ENCODE measurements around the gene GPHN.

Gene GPHN

GRCh38 chr14:67192366-67192765 lies 684.4 kb downstream of the GPHN start:
- TF ChIP-seq FOXP2 (optimal IDR thresholded peaks at IDR 0.05; ENCODE audit: borderline replicate concordance, extremely low read depth, extremely low read length, insufficient read depth) (no peak), SIN3A (IDR thresholded peaks at IDR 0.05; ENCODE audit: borderline replicate concordance, insufficient read depth, low read length) (no peak), TAF1 (IDR thresholded peaks at IDR 0.05; ENCODE audit: borderline replicate concordance, insufficient read depth, low read length) (no peak), REST (IDR thresholded peaks at IDR 0.05; ENCODE audit: insufficient read depth in 1 of 2, low read depth in 2 of 2, low read length in 2 of 2) (no peak), POLR2AphosphoS5 (IDR thresholded peaks at IDR 0.05; ENCODE audit: low read depth, low read length) (no peak)

- no peak for TF ChIP-seq REST (IDR thresholded peaks at IDR 0.05; ENCODE audit: insufficient read depth in 1 of 2, low read depth in 2 of 2, low read length in 2 of 2)
- TF ChIP-seq FOXP2 (optimal IDR thresholded peaks at IDR 0.05; ENCODE audit: borderline replicate concordance, extremely low read depth, extremely low read length, insufficient read depth) = no peak
- no peak for TF ChIP-seq POLR2AphosphoS5 (IDR thresholded peaks at IDR 0.05; ENCODE audit: low read depth, low read length)
- TF ChIP-seq TAF1 (IDR thresholded peaks at IDR 0.05; ENCODE audit: borderline replicate concordance, insufficient read depth, low read length) = no peak
- no peak for TF ChIP-seq SIN3A (IDR thresholded peaks at IDR 0.05; ENCODE audit: borderline replicate concordance, insufficient read depth, low read length)
Observed at GRCh38 chr14:67195279-67195678, 687.3 kb downstream of the GPHN start.

GRCh38 chr14:67199016-67199415 lies 691.1 kb downstream of the GPHN start:
- TF ChIP-seq TAF1 (IDR thresholded peaks at IDR 0.05; ENCODE audit: borderline replicate concordance, insufficient read depth, low read length) = no peak
- no peak for TF ChIP-seq FOXP2 (optimal IDR thresholded peaks at IDR 0.05; ENCODE audit: borderline replicate concordance, extremely low read depth, extremely low read length, insufficient read depth)
- TF ChIP-seq SIN3A (IDR thresholded peaks at IDR 0.05; ENCODE audit: borderline replicate concordance, insufficient read depth, low read length) = no peak
- TF ChIP-seq POLR2AphosphoS5 (IDR thresholded peaks at IDR 0.05; ENCODE audit: low read depth, low read length) = no peak
- TF ChIP-seq REST (IDR thresholded peaks at IDR 0.05; ENCODE audit: insufficient read depth in 1 of 2, low read depth in 2 of 2, low read length in 2 of 2) = no peak

- no peak for TF ChIP-seq SIN3A (IDR thresholded peaks at IDR 0.05; ENCODE audit: borderline replicate concordance, insufficient read depth, low read length)
- TF ChIP-seq REST (IDR thresholded peaks at IDR 0.05; ENCODE audit: insufficient read depth in 1 of 2, low read depth in 2 of 2, low read length in 2 of 2) = no peak
- no peak for TF ChIP-seq POLR2AphosphoS5 (IDR thresholded peaks at IDR 0.05; ENCODE audit: low read depth, low read length)
- no peak for TF ChIP-seq FOXP2 (optimal IDR thresholded peaks at IDR 0.05; ENCODE audit: borderline replicate concordance, extremely low read depth, extremely low read length, insufficient read depth)
- TF ChIP-seq TAF1 (IDR thresholded peaks at IDR 0.05; ENCODE audit: borderline replicate concordance, insufficient read depth, low read length) = no peak
Observed at GRCh38 chr14:67207810-67208209, 699.9 kb downstream of the GPHN start.

GRCh38 chr14:67218126-67218525 lies 710.2 kb downstream of the GPHN start:
- TF ChIP-seq POLR2AphosphoS5 (IDR thresholded peaks at IDR 0.05; ENCODE audit: low read depth, low read length) (no peak), SIN3A (IDR thresholded peaks at IDR 0.05; ENCODE audit: borderline replicate concordance, insufficient read depth, low read length) (no peak), REST (IDR thresholded peaks at IDR 0.05; ENCODE audit: insufficient read depth in 1 of 2, low read depth in 2 of 2, low read length in 2 of 2) (no peak), TAF1 (IDR thresholded peaks at IDR 0.05; ENCODE audit: borderline replicate concordance, insufficient read depth, low read length) (no peak), FOXP2 (optimal IDR thresholded peaks at IDR 0.05; ENCODE audit: borderline replicate concordance, extremely low read depth, extremely low read length, insufficient read depth) (no peak)

All from PFSK-1 (cell line).